Measurements from ENCODE around the gene HSD11B1. TPM values are rescaled to one million over a fixed set of nuclear protein-coding genes. Genes with fewer than 3 reads are reported as not detected.
"Not testable (repeated sequence)": the region's sequence is repeated elsewhere in the genome, so short reads cannot be mapped to it uniquely, and the experiment has no call there.

The HSD11B1 gene
- total RNA-seq, 1 donor from 2014 or later, result 4.3 TPM

DNA sequence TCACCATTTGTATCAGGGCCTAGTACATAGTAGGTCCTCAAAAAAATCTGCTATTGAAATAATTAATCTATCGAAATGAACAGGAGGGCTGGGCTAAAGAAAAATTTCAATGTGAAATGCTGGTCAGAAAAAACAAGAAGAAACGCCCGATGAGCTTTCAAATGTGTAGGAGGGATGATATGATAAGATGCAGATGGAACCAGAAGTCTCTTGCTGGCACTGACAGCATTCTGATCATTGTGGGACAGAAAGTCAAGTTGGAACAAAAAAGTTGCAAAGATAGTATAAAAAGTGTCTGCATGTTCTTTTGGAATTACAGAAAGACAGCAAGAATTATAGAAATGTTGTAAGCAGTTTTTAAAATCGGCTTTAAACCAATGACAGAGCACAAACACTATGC, 18.3 kb upstream of the HSD11B1 start:
- no peak for ATAC-seq
- intact Hi-C loops (cut with DNase I), result no loop called here
- no peak for DNase-seq (ENCODE audit: missing footprints)

DNA sequence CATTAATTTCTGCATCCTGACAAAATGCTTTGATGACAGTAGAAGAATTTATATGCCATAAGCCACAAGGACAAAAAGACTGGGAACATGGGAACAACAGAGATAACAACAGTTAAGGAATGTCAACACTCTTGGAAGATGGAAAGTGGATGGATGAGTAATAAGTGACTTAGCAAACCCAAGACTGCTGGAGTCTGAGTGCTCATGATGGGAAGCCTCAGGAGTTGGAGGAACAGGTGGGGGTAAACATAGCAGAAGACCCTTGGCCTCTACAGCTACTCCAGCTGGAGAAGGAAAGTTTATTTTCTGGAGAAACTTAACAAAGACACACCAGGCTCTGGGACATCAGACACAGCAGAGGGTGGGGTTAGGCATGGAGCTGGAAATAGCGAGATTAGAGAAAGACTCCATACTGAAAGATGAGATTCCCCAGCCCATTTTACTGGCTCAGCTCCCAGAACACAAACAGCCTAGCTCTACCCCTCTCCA, 15.9 kb upstream of the HSD11B1 start:
- ATAC-seq (peak; percentile 70), DNase-seq (ENCODE audit: missing footprints) (no peak)
- intact Hi-C loops (cut with DNase I), result no loop called here

GRCh38 chr1:209689477-209689876, 15.2 kb upstream of the HSD11B1 start:
- DNase-seq (ENCODE audit: missing footprints) (no peak), ATAC-seq (no peak)
- intact Hi-C loops (cut with DNase I), result no loop called here

DNA sequence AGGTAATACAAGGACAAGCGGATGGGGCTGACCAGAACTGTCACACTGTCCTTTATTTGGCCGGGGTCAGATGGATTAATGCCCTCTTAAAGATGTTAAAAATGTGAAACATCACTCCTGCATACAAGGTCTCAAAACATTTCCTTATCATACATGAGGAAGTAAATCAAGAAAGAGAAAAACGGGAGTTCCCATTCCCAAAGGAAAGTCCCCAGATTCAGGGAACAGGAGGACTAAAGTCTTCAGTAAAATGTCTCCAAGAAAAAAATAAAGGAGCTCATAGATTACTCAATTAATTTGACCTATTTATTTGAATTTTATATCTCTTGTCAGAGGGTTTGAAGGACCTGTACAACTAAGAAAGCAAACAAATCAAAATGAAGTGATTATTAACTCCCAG, 13.4 kb upstream of the HSD11B1 start:
- intact Hi-C loops (cut with DNase I), result loop anchor here (5.0 kb wide), 1 partner anchor 49 kb away; no protein-coding TSS in a partner anchor
- DNase-seq (ENCODE audit: missing footprints) (no peak), ATAC-seq (no peak)

DNA sequence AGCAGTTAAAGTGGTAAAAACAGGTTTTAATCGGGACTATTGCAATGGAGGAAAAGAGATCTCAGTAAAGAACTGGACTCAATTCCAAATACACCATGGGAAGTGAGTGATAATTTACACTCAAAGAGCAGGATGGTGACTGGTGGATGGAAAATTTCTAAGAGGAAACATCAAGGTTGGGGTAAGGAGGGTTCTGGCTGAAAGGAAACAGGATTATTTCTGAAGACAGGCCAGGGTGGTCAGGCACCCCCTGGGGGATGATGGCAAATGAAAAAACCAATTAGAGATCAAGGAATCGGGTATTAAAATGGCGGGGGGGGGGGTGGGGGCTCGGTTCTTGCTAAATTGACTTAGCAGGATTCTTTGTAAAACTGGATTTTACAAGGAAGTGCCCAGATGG, 12.3 kb upstream of the HSD11B1 start:
- ATAC-seq (no peak), DNase-seq (ENCODE audit: missing footprints) (no peak)
- intact Hi-C loops (cut with DNase I), result loop anchor here (2.0 to 5.0 kb wide), 4 partner anchors 50 to 115 kb away; no protein-coding TSS in a partner anchor

DNA sequence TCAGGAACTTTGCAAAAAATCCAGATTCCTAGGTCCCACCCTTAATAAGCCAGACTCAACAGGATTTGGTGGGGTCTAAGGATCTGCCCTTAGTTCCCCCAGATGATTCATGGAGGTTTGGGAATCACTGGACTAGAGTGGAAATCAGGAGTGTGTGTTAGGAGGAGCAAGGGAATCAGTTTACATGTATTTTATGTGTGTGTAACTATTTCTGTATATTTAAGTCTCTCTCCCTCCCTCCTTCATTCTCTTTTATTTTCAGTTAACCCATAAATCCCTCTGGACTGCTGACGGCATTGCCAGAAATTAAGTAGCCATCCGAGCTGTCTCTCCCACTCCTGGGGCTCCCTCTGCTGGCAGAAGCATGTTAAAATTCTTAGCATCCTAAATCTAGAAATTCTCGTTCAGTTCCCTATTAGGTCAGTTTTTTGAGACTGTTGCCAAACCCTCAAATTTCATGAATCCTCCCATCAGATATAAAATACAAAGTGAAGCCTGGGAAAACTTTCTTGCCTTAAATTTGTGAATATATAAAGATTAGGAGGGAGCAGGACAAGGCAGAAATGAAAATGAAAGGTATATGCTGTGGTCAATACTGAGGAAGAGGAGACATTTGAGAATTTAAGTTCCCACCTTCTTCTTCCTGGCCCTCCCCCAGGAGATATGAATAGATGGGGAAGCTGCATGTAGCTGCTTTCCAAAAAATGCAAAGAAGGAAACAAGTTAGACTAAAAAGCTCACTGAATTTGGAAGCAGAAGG, 11.7 kb upstream of the HSD11B1 start:
- DNase-seq (ENCODE audit: missing footprints), result peak; percentile 75
- intact Hi-C loops (cut with DNase I), result loop anchor here (1.0 to 5.0 kb wide), 5 partner anchors 51 to 116 kb away; no protein-coding TSS in a partner anchor
- peak; percentile 67 for ATAC-seq

GRCh38 chr1:209696673-209697072, 8.0 kb upstream of the HSD11B1 start:
- ATAC-seq (peak; percentile 45), DNase-seq (ENCODE audit: missing footprints) (no peak)
- intact Hi-C loops (cut with DNase I), result no loop called here

GRCh38 chr1:209697126-209697525, 7.5 kb upstream of the HSD11B1 start:
- intact Hi-C loops (cut with DNase I), result no loop called here
- DNase-seq (ENCODE audit: missing footprints), result no peak
- peak; percentile 29 for ATAC-seq

GRCh38 chr1:209700686-209701085, 4.0 kb upstream of the HSD11B1 start:
- ATAC-seq; DNase-seq (ENCODE audit: missing footprints); intact Hi-C loops (cut with DNase I): not testable (repeated sequence)

DNA sequence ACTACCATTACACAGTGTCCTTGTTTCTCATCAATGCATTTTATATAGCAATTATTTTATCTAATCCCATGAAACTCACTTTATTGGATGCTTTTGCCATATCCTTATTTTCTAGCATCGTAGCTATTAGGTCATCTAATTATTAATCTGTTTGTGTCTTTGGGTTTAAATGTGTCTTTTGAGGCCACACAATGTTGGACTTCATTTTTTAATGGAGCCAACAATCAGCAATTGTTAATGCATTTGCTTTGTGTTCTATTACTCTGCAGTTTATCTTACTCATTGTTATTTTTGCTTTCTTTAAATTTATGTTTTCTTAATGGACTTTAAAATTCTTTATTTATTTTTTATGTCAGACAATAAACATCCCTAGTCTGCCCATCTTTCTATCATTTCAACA, 1.8 kb upstream of the HSD11B1 start:
- intact Hi-C loops (cut with DNase I), result no loop called here
- ATAC-seq (no peak), DNase-seq (ENCODE audit: missing footprints) (no peak)

DNA sequence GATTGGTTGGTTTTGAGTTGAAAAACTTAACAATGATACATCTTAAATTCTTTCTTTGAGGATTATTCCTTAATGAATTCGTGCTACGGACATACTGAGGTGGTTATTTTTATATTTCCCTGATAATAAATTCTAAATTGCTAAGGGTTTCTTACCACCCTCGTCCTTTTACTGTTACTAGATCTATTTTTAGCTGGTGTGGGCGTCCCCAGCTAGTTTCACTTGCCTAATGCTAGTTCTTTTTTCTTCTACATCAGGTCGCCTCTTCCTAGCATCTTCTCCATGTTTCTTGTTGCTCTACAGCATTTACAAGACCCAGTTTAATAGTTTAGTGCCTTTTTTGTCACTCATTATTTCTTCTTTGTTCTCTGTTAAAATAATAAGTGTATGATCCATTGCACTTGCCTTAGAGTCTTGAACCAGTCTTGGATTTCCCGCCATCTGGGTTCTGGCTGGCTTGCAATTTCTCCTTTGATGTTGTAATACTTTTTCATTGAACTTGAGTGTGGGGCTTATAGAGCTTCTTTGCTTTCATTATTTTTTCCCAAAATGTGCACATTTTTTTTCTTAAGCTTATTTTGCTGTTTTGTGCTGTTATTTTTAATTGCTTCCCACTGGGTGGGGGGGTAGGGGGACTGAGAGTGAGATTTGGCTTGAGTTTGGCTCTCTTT, 677 bp upstream of the HSD11B1 start:
- ATAC-seq (no peak), DNase-seq (ENCODE audit: missing footprints) (no peak)
- intact Hi-C loops (cut with DNase I), result no loop called here

DNA sequence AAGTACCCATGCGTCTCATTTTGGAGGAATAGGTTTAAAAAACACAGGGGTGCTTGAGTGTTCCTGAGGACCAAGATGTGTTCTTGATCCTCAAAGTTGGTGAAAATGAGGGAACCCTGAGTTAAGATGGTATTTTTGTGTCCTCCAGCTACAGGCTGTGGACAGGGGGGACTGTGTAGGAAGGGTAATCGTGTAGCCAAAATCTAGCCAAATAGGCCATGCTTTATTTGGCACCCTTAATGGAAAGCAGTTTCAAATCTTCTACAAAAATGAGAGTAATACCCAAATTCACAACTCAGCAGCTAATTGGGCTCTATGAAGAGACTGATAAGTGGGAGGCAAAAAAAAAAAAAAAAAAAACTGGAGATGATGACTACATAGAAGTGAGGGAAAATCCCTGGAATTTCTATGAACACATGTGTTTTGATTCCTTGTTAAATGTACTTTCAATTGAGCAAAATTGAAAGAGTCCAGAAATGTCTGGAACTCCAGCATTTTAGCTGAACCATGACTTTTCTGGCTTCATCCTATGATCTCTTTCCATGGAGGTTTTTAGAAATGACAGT, 470 bp downstream of the HSD11B1 start:
- ATAC-seq, result peak; percentile 56
- intact Hi-C loops (cut with DNase I), result loop anchor here (5.0 kb wide), 1 partner anchor 42 kb away; no protein-coding TSS in a partner anchor
- no peak for DNase-seq (ENCODE audit: missing footprints)

GRCh38 chr1:209706622-209707021, 2.0 kb downstream of the HSD11B1 start:
- intact Hi-C loops (cut with DNase I), result loop anchor here (5.0 kb wide), 1 partner anchor 41 kb away; no protein-coding TSS in a partner anchor
- ATAC-seq (no peak), DNase-seq (ENCODE audit: missing footprints) (no peak)

DNA sequence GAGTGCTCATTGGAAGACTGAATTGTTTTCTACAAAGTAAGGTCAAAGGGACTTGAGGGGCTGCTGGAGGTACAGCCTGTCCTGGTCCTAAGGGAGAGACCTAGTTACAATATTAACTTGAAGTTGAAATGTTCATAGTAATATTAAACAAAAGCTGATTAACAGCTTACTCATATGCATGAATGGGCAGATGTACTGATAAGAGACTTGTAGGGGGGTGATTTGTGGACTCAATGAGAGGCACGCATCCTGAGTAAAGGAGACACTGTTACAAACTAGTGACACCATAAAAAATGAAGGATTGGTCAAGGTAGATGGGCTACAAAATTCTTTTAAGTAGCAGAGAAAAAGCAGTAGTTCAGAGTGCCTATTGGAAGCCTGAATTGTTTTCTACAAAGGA, 2.7 kb downstream of the HSD11B1 start:
- intact Hi-C loops (cut with DNase I), result loop anchor here (5.0 kb wide), 1 partner anchor 40 kb away; no protein-coding TSS in a partner anchor

DNA sequence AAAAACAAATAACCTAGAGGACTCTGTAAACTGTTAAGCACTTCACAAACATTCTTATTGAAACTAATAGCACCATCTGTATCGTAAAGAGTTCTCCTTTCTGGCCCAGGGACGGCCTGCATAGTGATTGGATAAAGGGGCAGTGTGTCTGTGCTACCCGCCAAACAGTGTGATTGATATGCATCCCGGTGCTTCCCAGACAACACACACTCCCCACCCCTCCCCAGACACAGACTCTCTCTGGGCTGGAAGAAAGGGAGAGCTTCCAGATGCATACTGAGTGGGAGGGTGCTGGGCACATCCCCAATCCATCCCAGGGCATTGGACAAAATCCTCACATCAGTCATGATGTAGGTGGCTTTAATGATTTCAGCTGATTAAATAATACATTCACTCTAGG, 3.7 kb downstream of the HSD11B1 start:
- ATAC-seq (no peak), DNase-seq (ENCODE audit: missing footprints) (no peak)
- intact Hi-C loops (cut with DNase I), result loop anchor here (5.0 kb wide), 1 partner anchor 39 kb away; no protein-coding TSS in a partner anchor

More for the DNA sequence above, 2.7 kb downstream of the HSD11B1 start:
- no peak for DNase-seq (ENCODE audit: missing footprints)
- no peak for ATAC-seq

DNA sequence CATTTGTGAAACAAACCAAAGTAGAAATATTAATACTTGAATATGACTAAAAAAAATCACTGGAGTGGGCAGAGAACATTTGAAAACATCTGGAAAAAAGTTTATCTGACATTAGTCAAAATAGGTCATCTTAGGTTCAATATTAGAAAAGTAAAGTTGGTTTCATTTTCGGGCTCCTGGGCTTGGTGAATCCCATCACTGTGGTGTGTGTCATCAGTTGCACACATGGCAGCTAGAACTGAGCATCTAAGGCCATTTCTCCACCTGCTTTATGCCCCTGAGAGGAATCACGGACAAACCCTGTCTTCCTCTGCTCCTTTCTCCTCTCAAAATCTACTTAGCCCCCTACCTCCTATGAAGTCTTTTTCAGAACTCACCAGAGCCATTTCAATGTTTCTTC, 5.4 kb downstream of the HSD11B1 start:
- ATAC-seq (no peak), DNase-seq (ENCODE audit: missing footprints) (no peak)
- intact Hi-C loops (cut with DNase I), result no loop called here

DNA sequence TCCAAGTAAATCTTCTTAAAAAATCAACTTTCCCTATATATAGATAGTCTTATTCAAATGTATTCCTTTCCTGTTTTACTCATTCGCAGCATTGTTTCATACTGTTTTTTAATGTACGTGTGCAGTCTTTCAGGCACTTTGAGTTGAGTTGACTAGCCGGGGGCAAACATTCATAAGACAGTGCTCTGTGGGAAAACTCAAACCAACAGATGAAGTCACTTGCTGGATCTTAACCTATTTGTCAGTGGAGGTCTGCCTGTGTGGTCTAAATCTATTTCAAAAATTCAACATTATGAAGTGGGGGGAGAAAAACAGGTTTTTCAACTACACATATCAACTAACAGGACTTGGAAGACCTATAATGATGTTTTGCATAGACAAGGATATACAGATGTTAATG, 6.2 kb downstream of the HSD11B1 start:
- ATAC-seq (no peak), DNase-seq (ENCODE audit: missing footprints) (no peak)
- intact Hi-C loops (cut with DNase I), result no loop called here

DNA sequence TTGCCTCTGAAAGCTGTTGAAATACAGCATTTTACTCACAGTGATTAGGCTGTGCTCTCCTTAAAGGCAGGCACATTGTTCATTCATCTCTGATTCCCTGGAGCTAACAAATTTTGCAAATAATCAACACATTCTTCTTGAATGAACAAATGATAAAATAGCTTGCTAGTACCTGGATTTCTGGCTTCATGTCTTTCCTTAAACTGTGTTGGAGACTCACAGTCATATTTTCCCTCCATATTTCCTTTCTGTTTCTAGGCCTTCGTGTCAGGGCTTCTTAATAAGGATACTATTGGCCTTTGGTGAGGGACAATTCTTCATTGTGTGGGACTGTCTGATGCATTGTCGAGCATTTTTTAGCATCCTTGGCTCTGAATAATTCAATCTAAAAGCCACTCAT, 9.7 kb downstream of the HSD11B1 start:
- ATAC-seq, result no peak
- intact Hi-C loops (cut with DNase I), result no loop called here
- no peak for DNase-seq (ENCODE audit: missing footprints)

GRCh38 chr1:209715314-209715713, 10.7 kb downstream of the HSD11B1 start:
- DNase-seq (ENCODE audit: missing footprints) (no peak), ATAC-seq (no peak)
- intact Hi-C loops (cut with DNase I), result no loop called here
